HL-60/S4 treated with phorbol 12-myristate 13-acetate at 8.2 ng/mL for 4 days and 3 days (cell line): ENCODE measurements around the gene ERN1.

Experiments used
- in situ Hi-C: fragments of 300-500 bp; cut with MboI; formaldehyde crosslinking; loops from 2 replicates; pipeline ENCODE4 v1.15.0; 2022; ENCODE audit warnings: low sequenced_read_pairs

The ERN1 gene

GRCh38 chr17:64090144-64090543 lies 39.8 kb downstream of the ERN1 start:
- in situ Hi-C loops: no loop called here

- in situ Hi-C loops: no loop called here
Observed at GRCh38 chr17:64087252-64088005, 42.5 kb downstream of the ERN1 start.

- in situ Hi-C loops: no loop called here
Observed at GRCh38 chr17:64085650-64086005, 44.3 kb downstream of the ERN1 start.

GRCh38 chr17:64084940-64085649 lies 44.8 kb downstream of the ERN1 start:
- in situ Hi-C loops: no loop called here

- in situ Hi-C loops: no loop called here
Observed at GRCh38 chr17:64084086-64084939, 45.6 kb downstream of the ERN1 start.

- in situ Hi-C loops: no loop called here
Observed at GRCh38 chr17:64083563-64084085, 46.3 kb downstream of the ERN1 start.

- in situ Hi-C loops: no loop called here
Observed at GRCh38 chr17:64083093-64083492, 46.9 kb downstream of the ERN1 start.

- in situ Hi-C loops: no loop called here
Observed at GRCh38 chr17:64081802-64082799, 47.8 kb downstream of the ERN1 start.

GRCh38 chr17:64080174-64080618 lies 49.7 kb downstream of the ERN1 start:
- in situ Hi-C loops: no loop called here

GRCh38 chr17:64077379-64077778 lies 52.6 kb downstream of the ERN1 start:
- in situ Hi-C loops: no loop called here

- in situ Hi-C loops: no loop called here
Observed at GRCh38 chr17:64075913-64076312, 54.0 kb downstream of the ERN1 start.

- in situ Hi-C loops: no loop called here
Observed at GRCh38 chr17:64074704-64075426, 55.1 kb downstream of the ERN1 start.

GRCh38 chr17:64073771-64074703 lies 55.9 kb downstream of the ERN1 start:
- in situ Hi-C loops: no loop called here

GRCh38 chr17:64071111-64071510 lies 58.8 kb downstream of the ERN1 start:
- in situ Hi-C loops: no loop called here

- in situ Hi-C loops: no loop called here
Observed at GRCh38 chr17:64070213-64070612, 59.7 kb downstream of the ERN1 start.

- in situ Hi-C loops: no loop called here
Observed at GRCh38 chr17:64069143-64069542, 60.8 kb downstream of the ERN1 start.

- in situ Hi-C loops: no loop called here
Observed at GRCh38 chr17:64067657-64068056, 62.3 kb downstream of the ERN1 start.

- in situ Hi-C loops: no loop called here
Observed at GRCh38 chr17:64066716-64067115, 63.2 kb downstream of the ERN1 start.
